Ascending aorta (tissue), 2 donors: ENCODE data around the gene IMMP2L. TPM values are rescaled to one million over a fixed set of nuclear protein-coding genes. Genes with fewer than 3 reads are reported as not detected.

Source experiments
- DNase-seq, 2 donors: peaks; one replicate each; pipeline ENCODE4 v3.0.0-alpha.2; 2019; ENCODE audit warnings: low spot score in 2 of 2
- H3K27ac ChIP-seq, 2 donors: fragments of 200-600 bp; sonication (generic); one replicate each; pipeline ENCODE4 v1.5.1; 2016 to 2017; ENCODE audit warnings: mild to moderate bottlenecking in 1 of 2
- H3K27me3 ChIP-seq: fragments of 200-600 bp; sonication (generic); one replicate; pipeline ENCODE4 v1.5.1; 2017
- H3K36me3 ChIP-seq, 2 donors: fragments of 200-600 bp; sonication (generic); one replicate each; pipeline ENCODE4 v1.5.1; 2016
- H3K4me1 ChIP-seq, 2 donors: fragments of 200-600 bp; sonication (generic); one replicate each; pipeline ENCODE4 v1.5.1; 2016 to 2017; ENCODE audit warnings: mild to moderate bottlenecking in 1 of 2
- H3K4me3 ChIP-seq, 2 donors: fragments of 200-600 bp; sonication (generic); one replicate each; pipeline ENCODE4 v1.5.1; 2016 to 2017; ENCODE audit warnings: mild to moderate bottlenecking in 1 of 2
- H3K9me3 ChIP-seq, 2 donors: fragments of 200-600 bp; sonication (generic); one replicate each; pipeline ENCODE4 v1.5.1; 2016
- intact Hi-C: fragments of 100-400 bp; cut with DNase I; formaldehyde crosslinking; loops from one replicate; pipeline ENCODE4 v1.15.1; 2023
- total RNA-seq: library from RNA; depleted of rRNA; stranded (reverse); fragments of >200 nt; gene quantifications from one replicate; pipeline ENCODE4 v1.1.0, GENCODE V29; 2016
- TF ChIP-seq, protein P1 (sequence below), 3 experiments: fragments of 200-600 bp in 2 of 3; fragments of 450-650 bp in 1 of 3; sonication (generic) in 2 of 3; IDR thresholded peaks; one replicate each; pipeline ENCODE4 v1.5.1; 2016 to 2019; ENCODE audit warnings: antibody characterized with exemption in 3 of 3, mild to moderate bottlenecking in 1 of 3, moderate library complexity in 1 of 3

IMMP2L gene
- total RNA-seq, 1 donor from 2014 or later: 143 TPM

DNA sequence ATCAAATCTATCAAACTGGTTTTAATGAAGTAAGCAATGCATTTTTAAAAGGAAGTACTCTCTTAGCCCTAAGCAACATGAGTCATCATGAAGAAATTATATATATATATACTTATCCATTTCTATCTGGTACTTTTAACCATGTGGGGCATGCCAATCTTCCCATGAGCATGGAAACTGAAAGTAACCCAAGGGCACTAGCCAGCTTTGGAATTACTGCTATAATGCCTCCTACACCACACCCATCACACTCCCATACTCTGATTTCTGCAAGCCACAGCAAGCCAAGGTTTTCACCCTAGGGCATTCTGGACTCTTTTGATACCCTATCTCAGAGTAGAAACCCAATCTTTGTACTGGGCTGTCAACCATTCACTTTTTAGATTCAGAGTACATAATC lies 204.6 kb downstream of the IMMP2L start:
- no peak overlapping the region for H3K4me3 ChIP-seq
- intact Hi-C loops: no loop called here
- no peaks in the 10 kb centered on the region for H3K9me3 ChIP-seq
- DNase-seq: no peak
- H3K36me3 ChIP-seq: no peaks in the 10 kb centered on the region
- H3K27ac ChIP-seq: no peak overlapping the region
- H3K27me3 ChIP-seq: no peaks in the 10 kb centered on the region
- TF ChIP-seq, protein P1, sequence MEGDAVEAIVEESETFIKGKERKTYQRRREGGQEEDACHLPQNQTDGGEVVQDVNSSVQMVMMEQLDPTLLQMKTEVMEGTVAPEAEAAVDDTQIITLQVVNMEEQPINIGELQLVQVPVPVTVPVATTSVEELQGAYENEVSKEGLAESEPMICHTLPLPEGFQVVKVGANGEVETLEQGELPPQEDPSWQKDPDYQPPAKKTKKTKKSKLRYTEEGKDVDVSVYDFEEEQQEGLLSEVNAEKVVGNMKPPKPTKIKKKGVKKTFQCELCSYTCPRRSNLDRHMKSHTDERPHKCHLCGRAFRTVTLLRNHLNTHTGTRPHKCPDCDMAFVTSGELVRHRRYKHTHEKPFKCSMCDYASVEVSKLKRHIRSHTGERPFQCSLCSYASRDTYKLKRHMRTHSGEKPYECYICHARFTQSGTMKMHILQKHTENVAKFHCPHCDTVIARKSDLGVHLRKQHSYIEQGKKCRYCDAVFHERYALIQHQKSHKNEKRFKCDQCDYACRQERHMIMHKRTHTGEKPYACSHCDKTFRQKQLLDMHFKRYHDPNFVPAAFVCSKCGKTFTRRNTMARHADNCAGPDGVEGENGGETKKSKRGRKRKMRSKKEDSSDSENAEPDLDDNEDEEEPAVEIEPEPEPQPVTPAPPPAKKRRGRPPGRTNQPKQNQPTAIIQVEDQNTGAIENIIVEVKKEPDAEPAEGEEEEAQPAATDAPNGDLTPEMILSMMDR (IDR thresholded peaks at IDR 0.05): no peak
- peaks cover 0 to 3% of the 10 kb centered on the region in 2 donors for H3K4me1 ChIP-seq

DNA sequence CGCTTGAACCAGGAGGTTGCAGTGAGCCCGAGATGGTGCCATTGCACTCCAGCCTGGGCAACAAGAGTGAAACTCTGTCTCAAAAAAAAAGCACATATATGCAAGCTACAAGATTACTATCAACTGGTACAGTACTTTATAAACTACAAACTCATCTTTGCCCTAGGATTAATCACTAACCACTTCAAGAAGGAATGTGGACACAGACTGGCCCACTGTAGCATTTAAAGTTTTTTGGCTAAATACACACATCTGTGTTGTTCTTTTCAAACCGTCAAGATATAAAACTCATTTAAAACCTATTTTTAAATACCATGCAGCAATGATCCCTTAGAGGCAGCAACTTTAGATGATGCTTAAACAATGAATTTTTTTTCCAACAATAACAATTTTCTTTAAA lies 205.4 kb downstream of the IMMP2L start:
- H3K4me1 ChIP-seq: peaks cover 0 to 3% of the 10 kb centered on the region in 2 donors
- no peak overlapping the region for H3K27ac ChIP-seq
- no peaks in the 10 kb centered on the region for H3K9me3 ChIP-seq
- TF ChIP-seq, protein P1 (IDR thresholded peaks at IDR 0.05): no peak
- H3K4me3 ChIP-seq: no peak overlapping the region
- H3K27me3 ChIP-seq: no peaks in the 10 kb centered on the region
- no peaks in the 10 kb centered on the region for H3K36me3 ChIP-seq
- intact Hi-C loops: no loop called here
- no peak for DNase-seq

DNA sequence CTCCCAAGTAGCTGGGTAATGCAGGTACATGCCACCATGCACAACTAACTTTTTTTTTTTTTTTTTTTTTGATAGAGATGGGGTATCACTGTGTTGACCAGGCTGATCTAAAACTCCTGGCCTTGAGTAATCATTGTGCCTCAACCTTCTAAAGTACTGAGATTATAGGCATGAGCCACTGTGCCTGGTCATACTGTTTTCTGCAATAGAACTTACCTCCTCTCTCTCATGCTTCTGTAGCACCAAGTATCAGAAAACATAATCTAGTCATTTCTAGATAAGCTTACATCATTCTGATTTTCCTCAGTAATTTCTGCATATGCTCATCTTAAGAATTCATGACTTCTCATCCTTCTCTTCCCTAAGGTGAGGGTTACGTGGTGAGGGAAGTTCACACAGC lies 210.0 kb downstream of the IMMP2L start:
- Histone ChIP-seq H3K4me1 (no peaks in the 10 kb centered on the region), H3K9me3 (no peaks in the 10 kb centered on the region), H3K36me3 (no peaks in the 10 kb centered on the region), H3K27ac (no peak overlapping the region), H3K4me3 (no peak overlapping the region), H3K27me3 (no peaks in the 10 kb centered on the region)
- TF ChIP-seq, protein P1 (IDR thresholded peaks at IDR 0.05): no peak
- intact Hi-C loops: no loop called here
- DNase-seq: no peak

DNA sequence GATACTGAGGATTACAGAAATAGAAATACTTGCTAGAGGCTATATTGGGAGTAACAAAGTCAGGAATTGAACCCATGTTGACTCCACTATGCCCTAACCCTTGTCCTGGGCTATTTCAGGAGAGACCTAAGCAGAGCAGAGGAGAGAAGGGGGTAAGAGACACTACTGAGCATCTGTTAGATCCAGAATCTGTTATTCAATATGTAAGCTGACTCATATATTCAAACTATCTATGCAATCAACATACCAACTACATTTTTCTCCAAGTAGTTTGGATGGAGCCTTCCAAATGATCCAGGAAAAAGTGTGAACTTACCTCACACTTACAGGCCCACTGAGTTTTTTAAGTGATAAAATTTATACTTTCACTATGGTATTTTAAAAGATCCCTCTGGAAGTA lies 216.1 kb downstream of the IMMP2L start:
- intact Hi-C loops: no loop called here
- Histone ChIP-seq H3K4me1 (no peaks in the 10 kb centered on the region), H3K4me3 (no peak overlapping the region), H3K27ac (no peak overlapping the region), H3K27me3 (no peaks in the 10 kb centered on the region), H3K9me3 (peaks cover 13 to 19% of the 10 kb centered on the region in 2 donors), H3K36me3 (no peaks in the 10 kb centered on the region)
- TF ChIP-seq, protein P1 (IDR thresholded peaks at IDR 0.05): no peak
- DNase-seq: no peak

- no peak for DNase-seq
- Histone ChIP-seq H3K36me3 (no peaks in the 10 kb centered on the region), H3K27me3 (no peaks in the 10 kb centered on the region), H3K27ac (no peak overlapping the region), H3K4me3 (no peak overlapping the region), H3K4me1 (no peaks in the 10 kb centered on the region), H3K9me3 (peaks cover 13 to 19% of the 10 kb centered on the region in 2 donors)
- intact Hi-C loops: no loop called here
- TF ChIP-seq, protein P1 (IDR thresholded peaks at IDR 0.05): no peak
Observed at GRCh38 chr7:111343017-111343416, 219.3 kb downstream of the IMMP2L start.

- Histone ChIP-seq H3K4me1 (no peaks in the 10 kb centered on the region), H3K36me3 (no peaks in the 10 kb centered on the region), H3K9me3 (peaks cover 10 to 13% of the 10 kb centered on the region in 2 donors), H3K27me3 (no peaks in the 10 kb centered on the region), H3K4me3 (no peak overlapping the region), H3K27ac (no peak overlapping the region)
- DNase-seq: no peak
- TF ChIP-seq, protein P1 (IDR thresholded peaks at IDR 0.05): no peak
- intact Hi-C loops: no loop called here
Observed at GRCh38 chr7:111339006-111339405, 223.3 kb downstream of the IMMP2L start.
